ENCODE data around the gene MC2R.

GRCh38 chr18:13910501-13910900 lies 4.8 kb downstream of the MC2R start:
- TF ChIP-seq CTCF (IDR thresholded peaks at IDR 0.05) (no peak), POLR2A (IDR thresholded peaks at IDR 0.05) (no peak)

All from thyroid gland (tissue), 4 donors.